Gastroesophageal sphincter (tissue), 3 donors: ENCODE measurements around the gene ELMOD3.

Experiments
- CTCF ChIP-seq, 4 experiments: fragments of 200-600 bp in 2 of 4; fragments of 450-650 bp in 2 of 4; sonication (generic) in 1 of 4; IDR thresholded peaks; one replicate each; pipeline ENCODE4 v1.5.1; 2017 to 2019; ENCODE audit warnings: antibody characterized with exemption in 4 of 4, mild to moderate bottlenecking in 2 of 4, moderate library complexity in 2 of 4
- POLR2A ChIP-seq, 2 donors: fragments of 450-650 bp; IDR thresholded peaks; one replicate each; pipeline ENCODE4 v1.6.1; 2017; ENCODE audit warnings: antibody characterized with exemption in 2 of 2, mild to moderate bottlenecking in 2 of 2, moderate library complexity in 1 of 2

GRCh38 chr2:85378257-85378656 lies 23.7 kb downstream of the ELMOD3 start:
- no peak for TF ChIP-seq CTCF (IDR thresholded peaks at IDR 0.05)
- no peak for TF ChIP-seq POLR2A (IDR thresholded peaks at IDR 0.05)
